HepG2 (cell line): ENCODE measurements around the gene HNRNPAB. TPM values are rescaled to one million over a fixed set of nuclear protein-coding genes. Genes with fewer than 3 reads are reported as not detected.
A peak's percentile ranks its signal among the peaks of the same experiment; 100 is the strongest.

ENCODE experiments used
- AGO2 ChIP-seq: fragments of 200-400 bp; formaldehyde crosslinking; optimal IDR thresholded peaks from 2 replicates; pipeline ENCODE3; 2017; ENCODE audit warnings: mild to moderate bottlenecking, low read depth, low read length, moderate library complexity
- GABPB1 ChIP-seq: IDR thresholded peaks from 2 replicates; pipeline ENCODE4 v1.6.1; 2016; ENCODE audit warnings: mild to moderate bottlenecking, missing genetic modification reagents, moderate library complexity, missing compliant biosample characterization
- HES4 ChIP-seq: sonication (generic); formaldehyde crosslinking; IDR thresholded peaks from 2 replicates; pipeline ENCODE4 v1.9.0; 2021; ENCODE audit warnings: mild to moderate bottlenecking, missing genetic modification reagents, borderline replicate concordance
- HNRNPLL ChIP-seq: fragments of 200-400 bp; formaldehyde crosslinking; IDR thresholded peaks from 2 replicates; pipeline ENCODE4 v1.6.1; 2017; ENCODE audit warnings: mild to moderate bottlenecking, low read depth, low read length; ENCODE audit not compliant: poor library complexity, severe bottlenecking
- NRL ChIP-seq: sonication (generic); formaldehyde crosslinking; IDR thresholded peaks from 2 replicates; pipeline ENCODE4 v1.5.0; 2020; ENCODE audit warnings: missing genetic modification reagents, mild to moderate bottlenecking, moderate library complexity, borderline replicate concordance
- POLR2G ChIP-seq: fragments of 200-400 bp; formaldehyde crosslinking; IDR thresholded peaks from 2 replicates; pipeline ENCODE4 v1.6.1; 2018; ENCODE audit warnings: mild to moderate bottlenecking, low read depth, low read length, moderate library complexity
- RAD21 ChIP-seq: fragments of 450-650 bp; formaldehyde crosslinking; IDR thresholded peaks from 2 replicates; pipeline ENCODE4 v1.5.0; 2020; ENCODE audit warnings: mild to moderate bottlenecking
- SIN3A ChIP-seq: IDR thresholded peaks from 2 replicates; pipeline ENCODE4 v1.6.1; 2011; ENCODE audit warnings: low read depth, mild to moderate bottlenecking, control low read depth, low read length, borderline replicate concordance
- SP5 ChIP-seq: IDR thresholded peaks from 2 replicates; pipeline ENCODE4 v1.6.1; 2016; ENCODE audit warnings: low read depth, borderline replicate concordance
- TCF7L2 ChIP-seq: IDR thresholded peaks from 2 replicates; pipeline ENCODE4 v1.6.1; 2011; ENCODE audit warnings: mild to moderate bottlenecking, low read depth, low read length, moderate library complexity
- ZNF33A ChIP-seq: sonication (generic); formaldehyde crosslinking; IDR thresholded peaks from 2 replicates; pipeline ENCODE4 v1.5.1; 2020; ENCODE audit warnings: missing genetic modification reagents, mild to moderate bottlenecking, moderate library complexity, borderline replicate concordance
- ZNF550 ChIP-seq: sonication (generic); formaldehyde crosslinking; IDR thresholded peaks from 2 replicates; pipeline ENCODE4 v1.4.0; 2020; ENCODE audit warnings: mild to moderate bottlenecking, missing genetic modification reagents, borderline replicate concordance
- ZNF558 ChIP-seq: sonication (generic); formaldehyde crosslinking; IDR thresholded peaks from 2 replicates; pipeline ENCODE4 v1.9.0; 2022; ENCODE audit warnings: mild to moderate bottlenecking, missing genetic modification reagents, borderline replicate concordance
- ZNF878 ChIP-seq: sonication (generic); formaldehyde crosslinking; IDR thresholded peaks from 2 replicates; pipeline ENCODE4 v1.8.1; 2023; ENCODE audit warnings: mild to moderate bottlenecking, missing genetic modification reagents, moderate library complexity
- polyA plus RNA-seq, 8 experiments: library from polyadenylated mRNA; depleted of rRNA in 3 of 8; stranded (reverse) in 7 of 8; unstranded in 1 of 8; fragments of >200 nt; fragmentation: Illumina TruSeq in 4 of 8; extraction: Trizol in 4 of 8; gene quantifications; 2 replicates each; pipeline versions ENCODE4 v1.2.1 to v1.2.3, GENCODE V29; 2011 to 2016; ENCODE audit warnings: low read depth in 4 of 8, missing spikeins in 1 of 8, mixed read lengths in 1 of 8; ENCODE audit not compliant: insufficient read depth in 1 of 8
- total RNA-seq, 5 experiments: library from RNA; depleted of rRNA; stranded (reverse); fragments of >200 nt; fragmentation: Illumina TruSeq; extraction: Trizol; gene quantifications; 2 replicates each; pipeline ENCODE4 v1.2.3, GENCODE V29; 2016; ENCODE audit warnings: low read depth in 1 of 5
- TF ChIP-seq, protein P1 (sequence below): sonication (generic); formaldehyde crosslinking; IDR thresholded peaks from 2 replicates; pipeline ENCODE4 v1.4.0; 2020; ENCODE audit warnings: missing genetic modification reagents, borderline replicate concordance
- TF ChIP-seq, protein P2 (sequence below): sonication (generic); formaldehyde crosslinking; IDR thresholded peaks from 2 replicates; pipeline ENCODE4 v1.8.0; 2022; ENCODE audit warnings: low read depth, missing genetic modification reagents
- TF ChIP-seq, protein P3 (sequence below): sonication (generic); formaldehyde crosslinking; IDR thresholded peaks from 2 replicates; pipeline ENCODE4 v1.5.0; 2020; ENCODE audit warnings: mild to moderate bottlenecking, missing genetic modification reagents, borderline replicate concordance

Gene HNRNPAB
- total and polyA plus RNA-seq, 2 of the 13 experiments (the other 11 are each of a cell fraction or from before 2014, with no cell fraction given): 62.6 to 111 TPM

DNA sequence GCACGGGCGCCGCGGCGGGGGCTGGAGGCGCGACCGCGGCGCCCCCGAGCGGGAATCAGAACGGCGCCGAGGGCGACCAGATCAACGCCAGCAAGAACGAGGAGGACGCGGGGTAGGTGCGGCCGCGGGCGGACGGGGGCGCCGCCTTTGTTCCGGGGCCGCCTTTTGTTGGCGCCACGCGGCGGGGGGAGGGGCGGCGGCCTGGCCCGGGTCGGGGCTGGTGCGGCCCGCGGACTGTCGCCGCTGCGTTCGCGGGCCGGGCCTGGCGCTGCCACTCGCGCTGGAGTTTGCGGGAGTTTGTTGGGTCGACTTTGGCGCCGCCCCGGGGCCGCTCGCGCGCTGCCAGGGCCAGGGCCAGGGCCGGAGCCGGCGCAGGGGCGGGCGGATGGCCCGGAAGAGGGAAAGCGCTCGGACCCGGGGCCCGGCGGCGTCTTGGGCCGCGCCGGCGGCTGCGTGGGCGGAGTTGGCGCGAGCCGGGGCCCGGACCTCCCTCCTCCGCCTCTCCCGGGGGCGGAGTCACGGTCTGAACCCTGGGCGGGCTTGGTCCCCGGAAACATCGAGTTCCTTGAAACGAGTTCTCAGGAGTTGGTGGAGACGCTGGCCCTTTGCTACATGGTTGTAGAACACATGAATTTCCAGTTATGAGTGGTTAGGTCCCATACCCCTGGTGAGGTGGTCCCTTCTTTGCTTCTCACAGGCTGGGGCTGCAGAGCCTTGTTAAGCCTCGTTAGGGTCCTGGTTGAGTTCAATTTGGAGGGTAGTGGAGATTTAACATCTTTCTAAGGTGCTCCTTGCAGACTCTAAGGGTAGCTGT is 809 bp downstream of the HNRNPAB start (continued):
- TF ChIP-seq, protein P1, sequence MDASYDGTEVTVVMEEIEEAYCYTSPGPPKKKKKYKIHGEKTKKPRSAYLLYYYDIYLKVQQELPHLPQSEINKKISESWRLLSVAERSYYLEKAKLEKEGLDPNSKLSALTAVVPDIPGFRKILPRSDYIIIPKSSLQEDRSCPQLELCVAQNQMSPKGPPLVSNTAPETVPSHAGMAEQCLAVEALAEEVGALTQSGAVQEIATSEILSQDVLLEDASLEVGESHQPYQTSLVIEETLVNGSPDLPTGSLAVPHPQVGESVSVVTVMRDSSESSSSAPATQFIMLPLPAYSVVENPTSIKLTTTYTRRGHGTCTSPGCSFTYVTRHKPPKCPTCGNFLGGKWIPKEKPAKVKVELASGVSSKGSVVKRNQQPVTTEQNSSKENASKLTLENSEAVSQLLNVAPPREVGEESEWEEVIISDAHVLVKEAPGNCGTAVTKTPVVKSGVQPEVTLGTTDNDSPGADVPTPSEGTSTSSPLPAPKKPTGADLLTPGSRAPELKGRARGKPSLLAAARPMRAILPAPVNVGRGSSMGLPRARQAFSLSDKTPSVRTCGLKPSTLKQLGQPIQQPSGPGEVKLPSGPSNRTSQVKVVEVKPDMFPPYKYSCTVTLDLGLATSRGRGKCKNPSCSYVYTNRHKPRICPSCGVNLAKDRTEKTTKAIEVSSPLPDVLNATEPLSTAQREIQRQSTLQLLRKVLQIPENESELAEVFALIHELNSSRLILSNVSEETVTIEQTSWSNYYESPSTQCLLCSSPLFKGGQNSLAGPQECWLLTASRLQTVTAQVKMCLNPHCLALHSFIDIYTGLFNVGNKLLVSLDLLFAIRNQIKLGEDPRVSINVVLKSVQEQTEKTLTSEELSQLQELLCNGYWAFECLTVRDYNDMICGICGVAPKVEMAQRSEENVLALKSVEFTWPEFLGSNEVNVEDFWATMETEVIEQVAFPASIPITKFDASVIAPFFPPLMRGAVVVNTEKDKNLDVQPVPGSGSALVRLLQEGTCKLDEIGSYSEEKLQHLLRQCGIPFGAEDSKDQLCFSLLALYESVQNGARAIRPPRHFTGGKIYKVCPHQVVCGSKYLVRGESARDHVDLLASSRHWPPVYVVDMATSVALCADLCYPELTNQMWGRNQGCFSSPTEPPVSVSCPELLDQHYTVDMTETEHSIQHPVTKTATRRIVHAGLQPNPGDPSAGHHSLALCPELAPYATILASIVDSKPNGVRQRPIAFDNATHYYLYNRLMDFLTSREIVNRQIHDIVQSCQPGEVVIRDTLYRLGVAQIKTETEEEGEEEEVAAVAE (CRISPR knock-in tag): peak; percentile 89
- TF ChIP-seq SP5 (CRISPR knock-in tag) (peak; percentile 28; the same call in 1 of the 2 replicates), TCF7L2 (no peak), AGO2 (peak; percentile 83), GABPB1 (CRISPR knock-in tag) (peak; percentile 50; the same call in 1 of the 2 replicates), RAD21 (CRISPR knock-in tag) (peak; percentile 29; the same call in 1 of the 2 replicates), HES4 (CRISPR knock-in tag) (0 out of 2 replicates have a peak, but pooled peaks have one; percentile 33), SIN3A (peak; percentile 75; the same call in 1 of the 2 replicates), POLR2G (0 out of 2 replicates have a peak, but pooled peaks have one; percentile 41), ZNF550 (CRISPR knock-in tag) (no peak), HNRNPLL (peak; percentile 41), ZNF878 (CRISPR knock-in tag) (no peak), ZNF558 (CRISPR knock-in tag) (0 out of 2 replicates have a peak, but pooled peaks have one; percentile 14), NRL (CRISPR knock-in tag) (no peak), ZNF33A (CRISPR knock-in tag) (no peak)
- TF ChIP-seq, protein P2, sequence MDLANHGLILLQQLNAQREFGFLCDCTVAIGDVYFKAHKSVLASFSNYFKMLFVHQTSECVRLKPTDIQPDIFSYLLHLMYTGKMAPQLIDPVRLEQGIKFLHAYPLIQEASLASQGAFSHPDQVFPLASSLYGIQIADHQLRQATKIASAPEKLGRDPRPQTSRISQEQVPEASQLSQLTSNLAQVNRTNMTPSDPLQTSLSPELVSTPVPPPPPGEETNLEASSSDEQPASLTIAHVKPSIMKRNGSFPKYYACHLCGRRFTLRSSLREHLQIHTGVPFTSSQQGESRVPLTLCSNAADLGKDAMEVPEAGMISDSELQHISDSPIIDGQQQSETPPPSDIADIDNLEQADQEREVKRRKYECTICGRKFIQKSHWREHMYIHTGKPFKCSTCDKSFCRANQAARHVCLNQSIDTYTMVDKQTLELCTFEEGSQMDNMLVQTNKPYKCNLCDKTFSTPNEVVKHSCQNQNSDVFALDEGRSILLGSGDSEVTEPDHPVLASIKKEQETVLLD (CRISPR knock-in tag): peak; percentile 21; the same call in 1 of the 2 replicates
- TF ChIP-seq, protein P3, sequence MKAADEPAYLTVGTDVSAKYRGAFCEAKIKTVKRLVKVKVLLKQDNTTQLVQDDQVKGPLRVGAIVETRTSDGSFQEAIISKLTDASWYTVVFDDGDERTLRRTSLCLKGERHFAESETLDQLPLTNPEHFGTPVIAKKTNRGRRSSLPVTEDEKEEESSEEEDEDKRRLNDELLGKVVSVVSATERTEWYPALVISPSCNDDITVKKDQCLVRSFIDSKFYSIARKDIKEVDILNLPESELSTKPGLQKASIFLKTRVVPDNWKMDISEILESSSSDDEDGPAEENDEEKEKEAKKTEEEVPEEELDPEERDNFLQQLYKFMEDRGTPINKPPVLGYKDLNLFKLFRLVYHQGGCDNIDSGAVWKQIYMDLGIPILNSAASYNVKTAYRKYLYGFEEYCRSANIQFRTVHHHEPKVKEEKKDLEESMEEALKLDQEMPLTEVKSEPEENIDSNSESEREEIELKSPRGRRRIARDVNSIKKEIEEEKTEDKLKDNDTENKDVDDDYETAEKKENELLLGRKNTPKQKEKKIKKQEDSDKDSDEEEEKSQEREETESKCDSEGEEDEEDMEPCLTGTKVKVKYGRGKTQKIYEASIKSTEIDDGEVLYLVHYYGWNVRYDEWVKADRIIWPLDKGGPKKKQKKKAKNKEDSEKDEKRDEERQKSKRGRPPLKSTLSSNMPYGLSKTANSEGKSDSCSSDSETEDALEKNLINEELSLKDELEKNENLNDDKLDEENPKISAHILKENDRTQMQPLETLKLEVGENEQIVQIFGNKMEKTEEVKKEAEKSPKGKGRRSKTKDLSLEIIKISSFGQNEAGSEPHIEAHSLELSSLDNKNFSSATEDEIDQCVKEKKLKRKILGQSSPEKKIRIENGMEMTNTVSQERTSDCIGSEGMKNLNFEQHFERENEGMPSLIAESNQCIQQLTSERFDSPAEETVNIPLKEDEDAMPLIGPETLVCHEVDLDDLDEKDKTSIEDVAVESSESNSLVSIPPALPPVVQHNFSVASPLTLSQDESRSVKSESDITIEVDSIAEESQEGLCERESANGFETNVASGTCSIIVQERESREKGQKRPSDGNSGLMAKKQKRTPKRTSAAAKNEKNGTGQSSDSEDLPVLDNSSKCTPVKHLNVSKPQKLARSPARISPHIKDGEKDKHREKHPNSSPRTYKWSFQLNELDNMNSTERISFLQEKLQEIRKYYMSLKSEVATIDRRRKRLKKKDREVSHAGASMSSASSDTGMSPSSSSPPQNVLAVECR (CRISPR knock-in tag): peak; percentile 14; the same call in 1 of the 2 replicates
